ENCODE data around the gene PROSER2. TPM values are rescaled to one million over a fixed set of nuclear protein-coding genes. Genes with fewer than 3 reads are reported as not detected.

PROSER2 gene
- polyA plus RNA-seq, 2 of the 4 experiments (the other 2 are of a cell fraction): 10.1 to 14.4 TPM

- CTCF ChIA-PET: interaction anchor here (0.6 to 1.9 kb wide), 2 partner anchors 13 to 960 kb away, joined by 3 to 6 read pairs; no protein-coding TSS in a partner anchor
Measured at GRCh38 chr10:11894381-11895107, 71.4 kb downstream of the PROSER2 start.

GRCh38 chr10:11895108-11895466, 71.9 kb downstream of the PROSER2 start:
- H3K27ac ChIP-seq: no peak overlapping the region; a peak in 1 of 6 replicates
- DNase-seq (ENCODE audit: low read depth in 1 of 2, low spot score in 1 of 2) (no peak), FAIRE-seq (no peak), ATAC-seq (no peak)
- WGBS (ENCODE audit: missing lambda C conversion rate): 91% methylated on average over 11 of the region's 11 CpGs
- POLR2A ChIA-PET: no interaction called here
- TF ChIP-seq HDAC2 (IDR thresholded peaks at IDR 0.05) (no peak), FOSL2 (IDR thresholded peaks at IDR 0.05) (no peak), FOSL2 (CRISPR knock-in tag; IDR thresholded peaks at IDR 0.05) (no peak), E2F6 (IDR thresholded peaks at IDR 0.05; ENCODE audit: borderline replicate concordance, low read depth) (no peak), RNF2 (IDR thresholded peaks at IDR 0.05; ENCODE audit: borderline replicate concordance, low read depth) (no peak), MYC (IDR thresholded peaks at IDR 0.05; ENCODE audit: borderline replicate concordance, low read length) (no peak), HMGXB4 (CRISPR knock-in tag; IDR thresholded peaks at IDR 0.05; ENCODE audit: borderline replicate concordance) (no peak), ATOH8 (CRISPR knock-in tag; IDR thresholded peaks at IDR 0.05; ENCODE audit: low read depth) (no peak), KDM1A (IDR thresholded peaks at IDR 0.05; ENCODE audit: low read depth) (no peak), HEYL (CRISPR knock-in tag; IDR thresholded peaks at IDR 0.05) (no peak), BCL3 (IDR thresholded peaks at IDR 0.05) (no peak)
- H3K4me3 ChIP-seq: no peak overlapping the region
- no peaks in the 10 kb centered on the region for H3K9me3 ChIP-seq
- no peak overlapping the region for H3K4me2 ChIP-seq
- CTCF ChIA-PET: no interaction called here
- H3K4me1 ChIP-seq: peaks cover 14% of the 10 kb centered on the region

More at GRCh38 chr10:11894381-11895107, 71.4 kb downstream of the PROSER2 start:
- ATAC-seq: no peak
- WGBS (ENCODE audit: missing lambda C conversion rate): 92% methylated on average over 36 of the region's 47 CpGs
- POLR2A ChIA-PET: no interaction called here
- Histone ChIP-seq H3K4me1 (peaks cover 14% of the 10 kb centered on the region), H3K27ac (no peak overlapping the region), H3K4me3 (no peak overlapping the region), H3K4me2 (no peak overlapping the region), H3K9me3 (no peaks in the 10 kb centered on the region)
- no peak for TF ChIP-seq TFCP2L1 (CRISPR knock-in tag; IDR thresholded peaks at IDR 0.05)
- TF ChIP-seq FOSB (CRISPR knock-in tag; IDR thresholded peaks at IDR 0.05): no peak
- TF ChIP-seq ESRRA (IDR thresholded peaks at IDR 0.05; ENCODE audit: borderline replicate concordance, low read length): no peak
- no peak for TF ChIP-seq HOXB13 (CRISPR knock-in tag; IDR thresholded peaks at IDR 0.05; ENCODE audit: low read depth)
- no peak for TF ChIP-seq HOXB5 (CRISPR knock-in tag; IDR thresholded peaks at IDR 0.05)
- TF ChIP-seq HEYL (CRISPR knock-in tag; IDR thresholded peaks at IDR 0.05): no peak
- TF ChIP-seq ZSCAN20 (CRISPR knock-in tag; IDR thresholded peaks at IDR 0.05): no peak
- TF ChIP-seq NPAS2 (CRISPR knock-in tag; IDR thresholded peaks at IDR 0.05; ENCODE audit: borderline replicate concordance): no peak
- no peak for TF ChIP-seq SREBF2 (IDR thresholded peaks at IDR 0.05)
- no peak for TF ChIP-seq GATA3 (IDR thresholded peaks at IDR 0.05; ENCODE audit: borderline replicate concordance)
- no peak for DNase-seq (ENCODE audit: low read depth in 1 of 2, low spot score in 1 of 2)
- no peak for FAIRE-seq

Measured in A549 (cell line).